DLD1 (cell line): ENCODE results near the gene ZSCAN22.
"Not testable (repeated sequence)": the region's sequence is repeated elsewhere in the genome, so short reads cannot be mapped to it uniquely, and the experiment has no call there.

Source experiments
- in situ Hi-C: cut with HindIII; loops from 2 replicates; pipeline ENCODE4 v1.10.0; 2017; ENCODE audit warnings: low sequenced_read_pairs

The ZSCAN22 gene

DNA sequence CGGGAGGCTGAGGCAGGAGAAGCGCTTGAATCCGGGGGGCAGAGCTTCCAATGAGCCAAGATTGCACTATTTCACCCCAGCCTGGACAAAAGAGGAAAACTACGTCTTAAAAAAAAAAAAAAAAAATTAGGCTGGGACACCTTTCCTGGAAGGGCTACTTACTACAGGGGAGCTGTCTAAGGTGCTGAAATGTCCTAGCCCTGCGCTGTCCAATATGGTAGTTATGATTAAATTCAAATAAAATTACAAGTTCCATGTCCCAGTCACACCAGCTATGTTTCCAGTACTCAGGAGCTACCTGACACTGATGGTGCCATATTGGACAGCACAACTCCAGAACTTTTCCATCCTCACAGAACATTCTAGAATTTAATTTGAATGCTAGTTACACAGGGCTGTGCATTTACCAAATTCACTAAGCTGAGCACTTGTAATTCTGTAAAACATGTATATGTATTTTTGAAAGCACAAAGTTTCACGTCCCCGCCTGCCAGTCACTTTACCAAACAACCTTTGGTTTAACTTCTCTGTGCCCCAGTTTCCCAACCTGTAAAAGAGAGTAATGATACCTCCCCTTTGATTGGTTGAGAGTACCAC is 9.2 kb upstream of the ZSCAN22 start:
- in situ Hi-C loops: loop anchor here (10.0 kb wide), 1 partner anchor 83 kb away; no protein-coding TSS in a partner anchor

- in situ Hi-C loops: loop anchor here (10.0 kb wide), 1 partner anchor 83 kb away; no protein-coding TSS in a partner anchor
Measured at GRCh38 chr19:58318297-58318696, 8.5 kb upstream of the ZSCAN22 start.

DNA sequence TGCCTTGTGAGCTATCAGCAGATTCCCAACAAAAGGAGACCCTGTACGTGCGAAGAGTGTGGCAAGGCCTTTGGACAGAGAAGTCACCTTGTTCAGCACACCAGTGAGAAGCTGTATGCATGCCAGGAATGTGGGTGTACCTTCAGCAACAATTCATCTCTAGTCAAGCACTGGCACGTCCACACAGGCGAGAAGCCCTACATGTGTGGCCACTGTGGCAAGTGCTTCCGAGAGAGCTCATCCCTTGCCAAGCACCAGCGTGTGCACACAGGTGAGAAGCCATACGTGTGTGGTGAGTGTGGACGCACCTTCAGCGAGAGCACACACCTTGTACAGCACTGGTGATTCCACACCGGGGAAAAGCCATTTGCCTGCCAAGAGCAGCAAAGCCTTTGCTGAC is 7.6 kb upstream of the ZSCAN22 start:
- in situ Hi-C loops: loop anchor here (10.0 kb wide), 1 partner anchor 84 kb away; no protein-coding TSS in a partner anchor

- in situ Hi-C loops: no loop called here
Measured at GRCh38 chr19:58325311-58326022, 1.3 kb upstream of the ZSCAN22 start.

- in situ Hi-C loops: no loop called here
Measured at GRCh38 chr19:58326501-58326913, 287 bp upstream of the ZSCAN22 start.

GRCh38 chr19:58328999-58329398 is 2.2 kb downstream of the ZSCAN22 start:
- in situ Hi-C loops: no loop called here

DNA sequence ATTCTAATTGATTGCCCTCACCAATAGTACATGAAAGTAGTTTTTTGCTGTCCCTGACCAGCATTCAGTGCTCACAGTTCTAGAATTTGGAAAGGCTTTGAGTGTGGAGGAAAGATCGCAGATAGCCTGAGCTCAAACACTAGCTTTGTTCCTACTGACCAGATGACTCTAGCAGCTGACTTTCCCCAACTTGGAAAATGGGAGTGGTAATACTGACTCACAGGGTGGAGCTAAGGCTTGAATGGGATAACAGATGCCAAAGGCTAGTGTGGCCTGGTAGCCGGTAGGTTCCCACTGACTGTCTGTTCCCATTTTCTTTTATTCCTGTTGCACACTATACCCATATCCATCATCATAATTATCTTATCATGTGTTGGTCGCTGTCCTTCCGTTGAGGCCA is 3.7 kb downstream of the ZSCAN22 start:
- in situ Hi-C loops: no loop called here

DNA sequence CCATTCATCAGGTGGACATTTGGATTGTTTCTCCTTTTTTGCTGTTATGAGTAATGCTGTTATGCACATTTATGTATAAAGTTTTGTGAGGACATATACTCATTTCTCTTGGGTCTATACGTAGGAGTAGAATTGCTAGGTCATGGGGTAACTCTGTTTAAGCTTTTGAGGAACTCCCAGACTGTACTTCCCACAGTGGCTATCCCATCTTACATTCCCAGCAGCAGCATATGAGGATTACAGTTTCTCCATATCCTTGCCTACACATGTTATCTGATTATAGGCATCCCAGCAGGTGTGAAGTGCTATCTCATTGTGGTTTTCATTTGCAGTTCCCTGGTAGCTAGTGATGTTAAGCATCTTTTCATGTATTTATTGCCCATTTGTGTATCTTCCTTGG is 5.9 kb downstream of the ZSCAN22 start:
- in situ Hi-C loops: no loop called here

DNA sequence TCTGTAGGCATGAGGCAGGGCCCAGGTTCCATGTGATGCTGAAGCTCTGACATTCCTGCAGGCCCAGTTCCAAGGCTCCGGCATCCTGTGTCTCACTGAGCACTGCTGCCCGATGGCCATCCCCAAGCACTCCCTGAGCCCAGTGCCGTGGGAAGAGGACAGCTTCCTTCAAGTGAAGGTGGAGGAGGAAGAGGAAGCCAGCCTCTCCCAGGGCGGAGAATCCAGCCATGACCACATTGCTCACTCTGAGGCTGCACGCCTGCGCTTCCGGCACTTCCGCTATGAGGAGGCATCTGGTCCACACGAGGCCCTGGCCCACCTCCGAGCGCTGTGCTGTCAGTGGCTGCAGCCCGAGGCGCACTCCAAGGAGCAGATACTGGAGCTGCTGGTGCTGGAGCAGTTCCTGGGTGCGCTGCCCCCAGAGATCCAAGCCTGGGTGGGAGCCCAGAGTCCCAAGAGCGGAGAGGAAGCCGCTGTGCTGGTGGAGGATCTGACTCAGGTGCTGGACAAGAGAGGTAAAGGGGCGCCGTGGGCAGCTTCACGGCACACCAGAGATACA is 8.0 kb downstream of the ZSCAN22 start:
- in situ Hi-C loops: no loop called here

GRCh38 chr19:58335630-58336029 is 8.8 kb downstream of the ZSCAN22 start:
- in situ Hi-C loops: no loop called here

DNA sequence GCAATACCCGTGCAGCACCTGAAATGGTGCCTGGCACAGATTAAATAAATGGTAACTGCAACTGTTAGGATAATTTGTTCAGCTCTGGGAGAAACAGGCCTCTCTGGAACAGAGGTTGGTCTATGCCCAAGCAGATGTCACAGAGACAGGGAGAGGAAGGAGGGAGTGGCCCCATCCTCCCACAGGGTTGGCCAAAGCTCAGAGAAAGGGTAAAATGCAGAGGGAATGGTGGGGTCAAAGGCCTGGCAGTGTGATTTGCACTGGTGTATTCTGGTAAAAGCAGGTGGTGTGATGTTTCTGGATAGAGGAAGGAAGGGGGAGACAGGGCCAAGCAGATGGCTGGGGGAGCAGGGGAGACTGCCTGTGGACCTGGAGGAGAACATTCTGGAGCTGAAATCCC is 9.4 kb downstream of the ZSCAN22 start:
- in situ Hi-C loops: no loop called here

GRCh38 chr19:58336820-58337219 is 10.0 kb downstream of the ZSCAN22 start:
- in situ Hi-C loops: no loop called here

- in situ Hi-C loops: no loop called here
Measured at GRCh38 chr19:58338336-58338735, 11.5 kb downstream of the ZSCAN22 start.

GRCh38 chr19:58338825-58339558 is 12.2 kb downstream of the ZSCAN22 start:
- in situ Hi-C loops: no loop called here

GRCh38 chr19:58345558-58345957 is 18.8 kb downstream of the ZSCAN22 start:
- in situ Hi-C loops: no loop called here

- in situ Hi-C loops: no loop called here
Measured at GRCh38 chr19:58346961-58347929, 20.5 kb downstream of the ZSCAN22 start.

DNA sequence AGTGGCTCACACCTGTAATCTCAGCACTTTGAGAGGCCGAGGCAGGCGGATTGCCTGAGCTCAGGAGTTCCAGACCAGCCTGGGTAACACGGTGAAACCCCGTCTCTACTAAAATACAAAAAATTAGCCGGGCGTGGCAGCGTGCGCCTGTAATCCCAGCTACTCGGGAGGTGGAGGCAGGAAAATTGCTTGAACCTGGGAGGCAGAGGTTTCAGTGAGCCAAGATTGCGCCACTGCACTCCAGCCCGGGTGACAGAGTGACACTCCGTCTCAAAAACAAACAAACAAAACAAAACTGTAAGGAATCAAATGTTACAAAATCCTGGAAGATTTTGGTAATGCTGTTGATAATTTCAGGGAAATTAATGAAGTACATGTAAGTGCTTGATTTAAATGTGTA is 21.3 kb downstream of the ZSCAN22 start:
- in situ Hi-C loops: not testable (repeated sequence)

DNA sequence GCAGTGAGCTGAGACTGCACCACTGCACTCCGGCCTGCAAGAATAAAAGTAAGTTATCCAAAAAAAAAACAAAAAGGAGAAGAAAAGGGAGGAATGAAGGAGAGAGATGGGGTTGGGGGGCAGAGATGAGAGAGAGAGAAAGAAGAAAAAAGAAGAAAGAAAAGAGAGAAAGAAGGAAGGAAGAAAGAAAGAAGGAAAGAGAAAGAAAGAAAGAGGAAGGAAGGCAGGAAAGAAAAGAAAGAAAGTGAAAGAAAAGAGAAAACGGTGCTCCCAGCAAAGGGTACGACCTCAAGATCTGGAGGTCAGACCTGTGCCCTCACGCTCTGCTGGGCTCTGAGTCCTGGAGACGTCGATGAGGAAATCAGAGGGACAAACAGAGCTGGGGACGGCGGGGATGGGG is 22.8 kb downstream of the ZSCAN22 start:
- in situ Hi-C loops: no loop called here

DNA sequence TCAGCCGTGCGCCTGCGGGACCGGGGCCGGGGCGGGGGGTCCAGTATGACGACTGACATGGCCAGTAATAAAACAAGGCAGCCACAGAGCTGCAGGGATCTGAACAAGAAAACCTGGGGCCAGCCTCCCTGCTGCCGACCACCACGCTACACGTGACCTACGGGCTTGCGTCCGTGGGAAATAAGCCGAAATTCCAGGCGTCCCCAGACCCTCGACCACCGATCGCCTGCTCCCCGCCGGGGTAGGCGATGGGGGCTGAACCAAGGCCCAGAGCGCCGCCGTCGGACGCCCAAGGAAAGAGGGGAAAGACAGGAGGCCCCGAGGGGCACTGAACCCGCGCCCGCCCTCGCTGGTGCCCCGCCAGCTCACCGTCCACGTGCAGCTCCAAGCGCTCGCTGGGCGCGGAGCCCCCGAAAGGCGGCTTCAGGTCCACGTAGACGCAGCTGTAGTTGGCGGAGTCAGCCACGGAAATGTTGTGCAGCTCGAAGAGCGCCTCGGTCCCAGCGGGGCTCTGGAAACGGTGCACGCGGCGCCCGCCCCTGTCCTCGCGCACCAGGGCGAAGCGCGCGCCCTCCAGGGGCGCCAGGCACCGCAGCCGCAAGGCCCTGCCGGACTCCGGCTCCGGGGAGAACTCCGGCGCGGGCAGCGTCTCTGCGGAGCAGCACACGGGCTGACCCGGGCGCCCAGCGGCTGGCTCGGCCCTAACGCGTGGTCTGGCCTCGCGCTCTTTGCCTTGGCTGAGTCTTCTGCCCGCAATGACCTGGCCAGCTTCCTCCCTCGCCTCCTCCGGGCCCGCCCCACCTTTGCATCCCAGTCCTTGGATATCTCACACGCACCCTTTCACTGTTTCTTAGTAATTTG is 23.4 kb downstream of the ZSCAN22 start:
- in situ Hi-C loops: no loop called here
